Kidney epithelial cell (primary cell): ENCODE results near the gene TDRD12. TPM values are rescaled to one million over a fixed set of nuclear protein-coding genes. Genes with fewer than 3 reads are reported as not detected.

Experiments
- DNase-seq: peaks from one replicate; pipeline ENCODE4 v3.0.0-alpha.2; 2010; ENCODE audit warnings: low read depth
- H3K27me3 ChIP-seq: 2 replicates; pipeline ENCODE4 v1.6.0; 2011; ENCODE audit warnings: low read length; ENCODE audit not compliant: control insufficient read depth, insufficient read depth
- H3K36me3 ChIP-seq: 2 replicates; pipeline ENCODE4 v1.5.1; 2011; ENCODE audit warnings: low read length; ENCODE audit not compliant: control insufficient read depth, insufficient read depth
- H3K4me3 ChIP-seq: 2 replicates; pipeline ENCODE4 v1.5.1; 2011; ENCODE audit warnings: low read depth, mild to moderate bottlenecking, control low read depth, low read length
- CTCF ChIP-seq: IDR thresholded peaks from 2 replicates; pipeline ENCODE4 v1.5.1; 2011; ENCODE audit warnings: mild to moderate bottlenecking, moderate library complexity, low read length, control low read depth, inconsistent platforms; ENCODE audit not compliant: insufficient read depth, poor library complexity, severe bottlenecking
- total RNA-seq: library from RNA; depleted of rRNA; stranded (reverse); fragments of >200 nt; gene quantifications from 2 replicates; pipeline ENCODE4 v1.2.3, GENCODE V29; 2015

The TDRD12 gene
- total RNA-seq, 1 donor from 2014 or later = 0.29 TPM

GRCh38 chr19:32674931-32675719 lies 44.4 kb upstream of the TDRD12 start, which contains the start of gene ANKRD27:
Gene ANKRD27, minus strand, starts transcription at chr19:32675180. Its CDS starts 16,165 bp downstream, at chr19:32659015.
- TF ChIP-seq CTCF = no peak
- H3K36me3 ChIP-seq = no peaks in the 10 kb centered on the region
- H3K4me3 ChIP-seq = peak within 1 kb of the TSS; percentile 88
- DNase-seq = peak; percentile 82
- H3K27me3 ChIP-seq = peaks cover 24% of the 10 kb centered on the region

DNA sequence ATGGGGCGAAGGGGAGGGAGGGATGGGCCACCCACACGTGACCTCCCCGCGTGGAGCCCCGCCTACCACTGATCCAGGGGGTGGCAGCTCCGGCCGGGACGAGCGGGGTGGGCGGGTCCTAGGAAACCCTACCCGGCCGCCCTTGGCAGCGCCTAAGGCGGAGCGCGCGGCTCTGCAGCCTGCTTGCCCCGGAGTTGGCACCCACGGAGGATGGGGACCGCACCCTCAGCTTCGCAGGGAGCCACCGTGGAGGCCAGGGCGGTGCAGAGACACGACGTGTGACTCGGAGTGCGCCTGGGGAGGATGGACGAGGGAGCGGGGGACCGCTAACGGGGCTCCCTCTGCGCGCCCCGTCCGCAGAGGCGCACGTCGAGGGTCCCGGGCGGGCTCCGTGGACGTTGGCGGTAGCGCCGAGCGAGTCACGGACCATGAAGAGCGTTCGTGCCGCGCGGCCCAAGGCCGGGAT lies 43.8 kb upstream of the TDRD12 start, which contains the start of gene RGS9BP:
TSS of gene RGS9BP (plus strand) at position 129 of the 466 bp plus-strand sequence. CDS start 416 bp downstream, outside the sequence.
- no peaks in the 10 kb centered on the region for H3K36me3 ChIP-seq
- no peak for DNase-seq
- no peak for TF ChIP-seq CTCF
- peak within 1 kb of the TSS; percentile 88 for H3K4me3 ChIP-seq
- H3K27me3 ChIP-seq = peaks cover 24% of the 10 kb centered on the region

DNA sequence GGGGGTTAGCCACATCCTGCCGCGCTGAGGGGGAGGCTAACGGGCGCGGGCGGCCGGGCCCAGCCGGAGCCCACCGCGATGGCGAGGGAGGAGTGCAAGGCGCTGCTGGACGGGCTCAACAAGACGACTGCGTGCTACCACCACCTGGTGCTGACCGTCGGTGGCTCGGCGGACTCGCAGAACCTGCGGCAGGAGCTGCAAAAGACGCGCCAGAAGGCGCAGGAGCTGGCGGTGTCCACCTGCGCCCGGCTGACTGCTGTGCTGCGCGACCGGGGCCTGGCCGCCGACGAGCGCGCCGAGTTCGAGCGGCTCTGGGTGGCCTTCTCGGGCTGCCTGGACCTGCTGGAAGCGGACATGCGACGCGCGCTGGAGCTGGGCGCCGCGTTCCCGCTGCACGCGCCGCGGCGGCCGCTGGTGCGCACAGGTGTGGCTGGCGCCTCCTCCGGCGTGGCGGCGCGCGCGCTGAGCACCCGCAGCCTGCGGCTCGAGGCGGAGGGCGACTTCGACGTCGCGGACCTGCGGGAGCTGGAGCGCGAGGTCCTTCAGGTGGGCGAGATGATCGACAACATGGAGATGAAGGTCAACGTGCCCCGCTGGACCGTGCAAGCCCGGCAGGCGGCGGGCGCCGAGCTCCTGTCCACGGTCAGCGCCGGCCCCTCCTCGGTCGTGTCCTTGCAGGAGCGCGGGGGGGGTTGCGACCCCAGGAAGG lies 43.2 kb upstream of the TDRD12 start:
- Histone ChIP-seq H3K4me3 (peak overlapping the region; percentile 45), H3K27me3 (peaks cover 24% of the 10 kb centered on the region), H3K36me3 (no peaks in the 10 kb centered on the region)
- DNase-seq = no peak
- TF ChIP-seq CTCF = no peak

- Histone ChIP-seq H3K27me3 (peaks cover 24% of the 10 kb centered on the region), H3K36me3 (no peaks in the 10 kb centered on the region), H3K4me3 (no peak overlapping the region)
- DNase-seq = no peak
- TF ChIP-seq CTCF = no peak
Observed at GRCh38 chr19:32676895-32677359, 42.6 kb upstream of the TDRD12 start.

GRCh38 chr19:32677657-32678056 lies 41.9 kb upstream of the TDRD12 start:
- peaks cover 24% of the 10 kb centered on the region for H3K27me3 ChIP-seq
- no peak for TF ChIP-seq CTCF
- no peak overlapping the region for H3K4me3 ChIP-seq
- no peak for DNase-seq
- no peaks in the 10 kb centered on the region for H3K36me3 ChIP-seq
